CD4-positive, alpha-beta T cell treated with Interleukin-15 for 4 hours (primary cell): ENCODE data around the gene PDCD1.
"Not testable (repeated sequence)": the region's sequence is repeated elsewhere in the genome, so short reads cannot be mapped to it uniquely, and the experiment has no call there.

Source experiments
- DNase-seq: peaks from one replicate; pipeline ENCODE4 v3.0.0-alpha.2; 2020; ENCODE audit warnings: low spot score

PDCD1 gene

GRCh38 chr2:241834527-241835210 is 24.0 kb downstream of the PDCD1 start:
- no peak for DNase-seq

- not testable (repeated sequence) for DNase-seq
These were observed 24.8 kb downstream of the PDCD1 start for GRCh38 chr2:241833756-241834526.

- no peak for DNase-seq
These were observed 25.5 kb downstream of the PDCD1 start for GRCh38 chr2:241833101-241833663.

- DNase-seq: no peak
These were observed 31.3 kb downstream of the PDCD1 start for GRCh38 chr2:241827394-241827793.

GRCh38 chr2:241823531-241824437 is 34.9 kb downstream of the PDCD1 start:
- not testable (repeated sequence) for DNase-seq

- no peak for DNase-seq
These were observed 36.5 kb downstream of the PDCD1 start for GRCh38 chr2:241822264-241822623.

GRCh38 chr2:241821460-241822263 is 37.0 kb downstream of the PDCD1 start:
- DNase-seq: no peak

- DNase-seq: no peak
These were observed 37.9 kb downstream of the PDCD1 start for GRCh38 chr2:241820625-241821384.

- not testable (repeated sequence) for DNase-seq
These were observed 38.6 kb downstream of the PDCD1 start for GRCh38 chr2:241819947-241820624.

GRCh38 chr2:241818943-241819270 is 39.8 kb downstream of the PDCD1 start:
- no peak for DNase-seq

- DNase-seq: no peak
These were observed 40.3 kb downstream of the PDCD1 start for GRCh38 chr2:241818229-241818942.

- not testable (repeated sequence) for DNase-seq
These were observed 40.9 kb downstream of the PDCD1 start for GRCh38 chr2:241817821-241818215.

- DNase-seq: no peak
These were observed 41.4 kb downstream of the PDCD1 start for GRCh38 chr2:241817126-241817820.

- DNase-seq: no peak
These were observed 42.1 kb downstream of the PDCD1 start for GRCh38 chr2:241816431-241817121.

GRCh38 chr2:241815477-241816430 is 42.9 kb downstream of the PDCD1 start:
- no peak for DNase-seq

GRCh38 chr2:241814643-241815476 is 43.8 kb downstream of the PDCD1 start:
- DNase-seq: no peak
